ENCODE data around the gene PARD3B. TPM values are rescaled to one million over a fixed set of nuclear protein-coding genes. Genes with fewer than 3 reads are reported as not detected.

Gene PARD3B
- total RNA-seq, 2 experiments from 2014 or later, result 0.11 to 0.88 TPM

DNA sequence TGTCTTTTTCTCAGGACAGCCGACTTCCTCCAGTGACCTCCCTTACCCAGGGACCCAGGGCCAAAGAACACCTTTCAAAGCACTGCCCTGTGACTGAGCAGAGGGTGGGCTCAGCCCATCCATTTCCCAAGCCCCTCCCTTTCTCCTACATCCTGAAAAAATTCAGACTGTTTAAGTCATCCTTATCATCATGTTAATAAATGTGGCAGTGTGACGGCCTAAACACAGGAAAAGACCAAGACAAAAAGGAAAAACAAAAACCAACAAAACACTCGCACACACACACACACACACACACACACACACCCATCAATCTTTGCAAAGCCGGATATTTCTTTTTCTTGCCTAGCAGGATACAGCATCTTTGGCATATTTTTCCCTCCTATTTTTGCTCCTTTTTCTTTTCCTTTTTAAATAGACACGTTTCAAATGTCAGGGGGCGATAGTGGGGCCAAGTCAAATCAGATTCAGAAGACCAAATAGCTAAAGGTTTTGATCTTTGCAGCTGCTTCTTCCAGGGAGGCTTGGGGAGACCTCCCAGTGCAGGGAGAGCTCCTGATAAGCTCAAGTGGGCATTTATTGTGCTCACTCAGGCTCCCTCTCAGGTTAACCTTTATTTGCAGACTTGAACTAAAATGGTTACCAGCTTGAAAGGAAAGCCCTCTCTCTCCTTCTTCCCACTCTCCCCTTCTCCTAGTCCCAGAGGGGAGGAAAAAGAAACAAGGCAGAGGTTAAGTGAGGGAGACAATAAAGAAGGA lies 1097.5 kb downstream of the PARD3B start:
- Mint-ChIP-seq H3K27me3 (peaks cover 5% of the 10 kb centered on the region), H3K4me1 (ENCODE audit: low read depth) (peaks cover 2% of the 10 kb centered on the region), H3K27ac (no peak overlapping the region), H3K36me3 (ENCODE audit: low read depth) (no peaks in the 10 kb centered on the region), H3K4me3 (no peak overlapping the region), H3K9me3 (no peaks in the 10 kb centered on the region)
- ATAC-seq (no peak), DNase-seq (no peak)
- intact Hi-C loops (cut with micrococcal nuclease), result no loop called here
- POLR2A ChIA-PET, result no interaction called here
- CTCF ChIA-PET, result interaction anchor here (0.9 to 1.6 kb wide), 2 partner anchors 33 to 37 kb away, joined by 3 read pairs; no protein-coding TSS in a partner anchor
- TF ChIP-seq, protein P1, sequence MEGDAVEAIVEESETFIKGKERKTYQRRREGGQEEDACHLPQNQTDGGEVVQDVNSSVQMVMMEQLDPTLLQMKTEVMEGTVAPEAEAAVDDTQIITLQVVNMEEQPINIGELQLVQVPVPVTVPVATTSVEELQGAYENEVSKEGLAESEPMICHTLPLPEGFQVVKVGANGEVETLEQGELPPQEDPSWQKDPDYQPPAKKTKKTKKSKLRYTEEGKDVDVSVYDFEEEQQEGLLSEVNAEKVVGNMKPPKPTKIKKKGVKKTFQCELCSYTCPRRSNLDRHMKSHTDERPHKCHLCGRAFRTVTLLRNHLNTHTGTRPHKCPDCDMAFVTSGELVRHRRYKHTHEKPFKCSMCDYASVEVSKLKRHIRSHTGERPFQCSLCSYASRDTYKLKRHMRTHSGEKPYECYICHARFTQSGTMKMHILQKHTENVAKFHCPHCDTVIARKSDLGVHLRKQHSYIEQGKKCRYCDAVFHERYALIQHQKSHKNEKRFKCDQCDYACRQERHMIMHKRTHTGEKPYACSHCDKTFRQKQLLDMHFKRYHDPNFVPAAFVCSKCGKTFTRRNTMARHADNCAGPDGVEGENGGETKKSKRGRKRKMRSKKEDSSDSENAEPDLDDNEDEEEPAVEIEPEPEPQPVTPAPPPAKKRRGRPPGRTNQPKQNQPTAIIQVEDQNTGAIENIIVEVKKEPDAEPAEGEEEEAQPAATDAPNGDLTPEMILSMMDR (IDR thresholded peaks at IDR 0.05), result no peak

DNA sequence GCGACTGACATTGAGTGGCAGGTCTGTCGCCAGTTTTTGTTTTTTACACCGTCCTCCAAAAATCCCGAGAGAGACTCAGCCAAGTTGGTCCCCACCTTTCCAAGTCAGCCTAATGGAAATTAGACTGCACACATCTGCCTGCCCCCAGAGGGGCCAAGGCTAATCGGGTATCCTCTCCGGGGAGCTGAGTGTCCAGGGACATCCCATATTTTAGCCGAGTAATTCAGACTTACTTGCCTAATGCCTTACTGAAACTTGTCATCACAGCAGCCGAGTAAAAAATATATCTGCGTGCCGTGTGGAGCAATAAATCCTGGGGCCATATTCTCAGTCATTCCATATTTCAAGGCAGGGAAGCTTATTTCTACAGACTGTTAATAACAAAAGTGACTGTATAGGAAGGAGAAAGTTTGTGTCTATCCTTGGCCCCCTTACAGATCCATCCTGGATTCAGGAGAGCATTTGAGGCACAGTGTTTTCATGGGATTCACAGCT lies 1098.2 kb downstream of the PARD3B start:
- ChIA-PET CTCF (interaction anchor here (0.9 to 1.6 kb wide), 2 partner anchors 33 to 36 kb away, joined by 3 read pairs; no protein-coding TSS in a partner anchor), POLR2A (no interaction called here)
- intact Hi-C loops (cut with micrococcal nuclease), result no loop called here
- DNase-seq, result no peak
- TF ChIP-seq, protein P1 (IDR thresholded peaks at IDR 0.05), result no peak
- ATAC-seq, result no peak
- Mint-ChIP-seq H3K4me1 (ENCODE audit: low read depth) (no peaks in the 10 kb centered on the region), H3K27ac (no peak overlapping the region), H3K4me3 (no peak overlapping the region), H3K9me3 (no peaks in the 10 kb centered on the region), H3K27me3 (peaks cover 5% of the 10 kb centered on the region), H3K36me3 (ENCODE audit: low read depth) (no peaks in the 10 kb centered on the region)

DNA sequence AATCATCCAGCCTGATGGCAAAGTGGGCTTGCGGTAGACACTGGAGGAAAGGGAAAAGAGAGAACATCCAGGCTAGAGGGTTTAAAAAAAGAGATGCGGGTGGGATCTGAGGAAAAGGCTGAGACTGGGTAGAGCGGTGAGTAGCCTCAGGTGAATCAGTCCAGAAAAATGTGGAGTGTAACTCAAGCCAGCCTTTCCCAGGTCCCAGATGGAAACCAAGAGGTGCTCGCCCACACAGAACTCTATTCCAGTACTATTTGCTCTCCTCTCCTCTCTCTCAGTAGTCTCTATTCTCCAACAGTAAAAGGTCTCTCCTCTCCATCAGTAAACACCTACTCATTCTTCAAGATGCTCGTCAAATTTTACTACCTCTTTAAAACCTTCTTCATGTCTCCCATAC lies 1098.7 kb downstream of the PARD3B start:
- CTCF ChIA-PET, result interaction anchor here (1.0 to 1.6 kb wide), 2 partner anchors 32 to 35 kb away, joined by 3 to 4 read pairs; no protein-coding TSS in a partner anchor
- no peak overlapping the region for H3K4me3 Mint-ChIP-seq
- no peaks in the 10 kb centered on the region for H3K36me3 Mint-ChIP-seq (ENCODE audit: low read depth)

GRCh38 chr2:205646680-205647079 lies 1101.4 kb downstream of the PARD3B start:
- Mint-ChIP-seq H3K4me1 (ENCODE audit: low read depth) (no peaks in the 10 kb centered on the region), H3K4me3 (no peak overlapping the region), H3K9me3 (no peaks in the 10 kb centered on the region), H3K36me3 (ENCODE audit: low read depth) (no peaks in the 10 kb centered on the region), H3K27me3 (peaks cover 5% of the 10 kb centered on the region), H3K27ac (no peak overlapping the region)
- ChIA-PET CTCF (no interaction called here), POLR2A (interaction anchor here (0.7 kb wide), 1 partner anchor 33 kb away, joined by 3 read pairs; no protein-coding TSS in a partner anchor)
- no peak for ATAC-seq
- intact Hi-C loops (cut with micrococcal nuclease), result no loop called here
- no peak for DNase-seq
- TF ChIP-seq, protein P1 (IDR thresholded peaks at IDR 0.05), result no peak

More for the DNA sequence above, 1098.7 kb downstream of the PARD3B start:
- ATAC-seq (no peak), DNase-seq (no peak)
- intact Hi-C loops (cut with micrococcal nuclease), result no loop called here
- Mint-ChIP-seq H3K27ac (no peak overlapping the region), H3K27me3 (peaks cover 5% of the 10 kb centered on the region), H3K9me3 (no peaks in the 10 kb centered on the region), H3K4me1 (ENCODE audit: low read depth) (no peaks in the 10 kb centered on the region)
- TF ChIP-seq, protein P1 (IDR thresholded peaks at IDR 0.05), result no peak
- POLR2A ChIA-PET, result no interaction called here

- Mint-ChIP-seq H3K9me3 (no peaks in the 10 kb centered on the region), H3K27me3 (no peaks in the 10 kb centered on the region), H3K4me3 (no peak overlapping the region), H3K4me1 (ENCODE audit: low read depth) (no peaks in the 10 kb centered on the region), H3K27ac (no peak overlapping the region), H3K36me3 (ENCODE audit: low read depth) (no peaks in the 10 kb centered on the region)
- intact Hi-C loops (cut with micrococcal nuclease), result loop anchor here (10.0 kb wide), 1 partner anchor 776 kb away; no protein-coding TSS in a partner anchor
- ATAC-seq (no peak), DNase-seq (no peak)
- POLR2A ChIA-PET, result no interaction called here
- TF ChIP-seq, protein P1 (IDR thresholded peaks at IDR 0.05), result no peak
- CTCF ChIA-PET, result interaction anchor here (1.8 kb wide), 1 partner anchor 25 kb away, joined by 7 read pairs; no protein-coding TSS in a partner anchor
Observed at GRCh38 chr2:205650450-205650849, 1105.2 kb downstream of the PARD3B start.
